Measurements from ENCODE around the gene EEA1.
"Not testable (repeated sequence)": the region's sequence is repeated elsewhere in the genome, so short reads cannot be mapped to it uniquely, and the experiment has no call there.

Gene EEA1

GRCh38 chr12:92928962-92929915 is at the start of gene EEA1:
EEA1 (minus strand) TSS chr12:92929295; CDS start chr12:92929066, 229 bp downstream.
- peak; percentile 98 for DNase-seq (ENCODE audit: low read depth, low spot score)

- no peak for DNase-seq (ENCODE audit: low read depth, low spot score)
Observed at GRCh38 chr12:92978607-92979006, 49.5 kb upstream of the EEA1 start.

GRCh38 chr12:92977326-92977725 is 48.2 kb upstream of the EEA1 start:
- DNase-seq (ENCODE audit: low read depth, low spot score) = no peak

DNA sequence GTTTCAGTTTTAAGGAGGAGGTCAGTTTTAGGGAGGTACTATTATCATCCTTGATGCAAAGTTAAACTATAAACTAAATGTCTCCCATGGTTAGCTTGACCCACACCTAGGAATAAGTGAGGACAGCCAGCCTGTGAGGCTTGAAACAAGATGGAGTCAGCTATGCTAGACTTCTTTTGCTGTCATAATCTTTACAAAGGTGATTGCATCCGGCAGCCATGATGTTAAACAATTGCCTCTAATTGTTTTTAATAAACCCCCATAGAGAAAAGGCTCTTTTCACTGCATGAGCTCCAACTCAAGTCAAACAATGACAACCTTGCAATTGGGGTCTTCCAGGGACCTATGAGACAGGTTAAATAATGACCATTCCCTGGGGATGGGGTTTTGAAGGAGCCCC is 45.7 kb upstream of the EEA1 start:
- DNase-seq (ENCODE audit: low read depth, low spot score) = no peak

DNA sequence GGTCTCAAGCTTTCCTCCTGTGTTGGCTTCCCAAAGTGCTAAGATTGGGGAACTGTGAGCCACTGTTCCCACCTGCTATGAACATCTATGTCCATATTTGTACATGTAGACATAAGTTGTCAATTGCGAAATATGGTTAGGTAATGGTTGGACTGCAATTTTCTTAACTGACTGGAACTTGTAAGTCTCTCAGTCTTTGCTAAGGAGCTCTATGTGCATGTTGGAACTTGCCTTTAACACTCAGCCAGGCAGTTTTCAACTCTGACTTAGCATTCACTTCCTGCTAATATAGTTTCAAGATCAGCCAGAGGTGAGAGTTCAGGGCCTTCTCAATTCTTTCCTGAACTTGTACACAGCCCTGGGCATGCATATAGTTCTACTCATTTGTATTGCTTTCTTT is 44.5 kb upstream of the EEA1 start:
- no peak for DNase-seq (ENCODE audit: low read depth, low spot score)

GRCh38 chr12:92971859-92972524 is 42.9 kb upstream of the EEA1 start:
- DNase-seq (ENCODE audit: low read depth, low spot score) = no peak

- no peak for DNase-seq (ENCODE audit: low read depth, low spot score)
Observed at GRCh38 chr12:92968176-92968813, 39.2 kb upstream of the EEA1 start.

- DNase-seq (ENCODE audit: low read depth, low spot score) = not testable (repeated sequence)
Observed at GRCh38 chr12:92964378-92964777, 35.3 kb upstream of the EEA1 start.

DNA sequence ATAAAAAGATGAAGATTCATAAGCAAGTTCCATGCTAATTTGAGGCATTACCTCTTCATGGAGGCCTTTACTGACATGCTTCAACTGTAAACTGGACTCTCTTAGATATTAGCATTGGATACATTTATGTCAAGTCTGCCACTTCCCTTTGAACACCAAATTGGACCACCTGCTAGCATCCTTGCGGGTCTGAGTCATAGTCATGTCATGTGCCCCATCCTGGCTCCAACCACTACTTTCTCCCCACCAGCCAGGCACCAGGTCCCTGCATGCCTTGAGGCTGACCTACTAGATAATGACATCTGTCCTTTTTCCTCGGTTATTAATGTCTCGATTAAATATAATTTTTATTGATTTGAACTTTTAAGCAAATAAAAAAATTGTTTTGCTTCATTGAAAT is 32.9 kb upstream of the EEA1 start:
- no peak for DNase-seq (ENCODE audit: low read depth, low spot score)

DNA sequence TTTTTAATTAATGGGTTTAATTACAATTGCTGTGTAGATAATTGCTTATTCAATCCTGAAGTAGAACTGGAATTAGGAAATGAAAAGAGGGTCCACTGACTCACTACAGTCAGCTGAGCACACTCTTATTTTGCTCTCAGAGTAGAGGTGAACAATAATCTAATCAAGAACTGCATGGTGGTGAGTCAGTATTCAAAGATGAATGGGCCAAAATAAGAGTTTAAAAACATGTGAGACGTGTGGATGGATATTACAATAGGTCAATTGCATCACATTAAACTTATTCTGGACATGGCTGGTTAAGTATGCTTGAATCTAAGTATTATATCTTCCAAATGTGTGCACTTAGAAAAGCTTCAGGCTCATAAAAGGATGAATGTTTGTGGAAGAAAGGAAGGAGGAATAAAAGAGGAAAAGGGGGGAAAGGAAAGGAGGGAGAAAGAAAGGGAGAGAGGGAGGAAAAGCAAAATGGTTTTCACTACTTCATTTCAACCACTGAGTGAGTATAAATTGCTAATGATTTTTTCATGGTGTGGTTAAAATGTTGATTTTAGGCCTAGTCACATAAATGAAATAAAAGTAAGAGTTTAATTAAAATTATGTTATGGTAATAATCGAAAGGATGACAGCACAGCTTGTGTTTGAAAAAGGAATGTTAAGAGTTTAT is 27.0 kb upstream of the EEA1 start:
- DNase-seq (ENCODE audit: low read depth, low spot score) = no peak

DNA sequence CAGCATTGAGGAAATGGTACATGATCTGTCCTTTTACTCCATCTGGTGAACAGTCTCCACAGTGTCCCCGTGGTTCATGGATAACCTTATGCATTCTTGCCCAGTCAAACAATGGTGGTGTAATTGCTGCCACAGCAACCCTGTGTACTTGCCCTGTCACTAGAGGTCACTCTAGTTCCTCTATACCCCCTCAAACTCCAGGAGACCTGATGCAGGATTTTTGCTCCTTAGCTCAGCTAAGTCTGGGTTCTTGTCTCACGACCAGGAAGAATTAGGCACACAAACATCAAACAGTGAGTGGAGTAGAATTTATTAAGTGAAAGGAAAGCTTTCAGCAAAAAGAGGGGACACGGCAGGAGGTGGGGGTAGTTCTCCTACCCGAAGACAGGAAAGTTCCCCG is 24.7 kb upstream of the EEA1 start:
- DNase-seq (ENCODE audit: low read depth, low spot score) = no peak

DNA sequence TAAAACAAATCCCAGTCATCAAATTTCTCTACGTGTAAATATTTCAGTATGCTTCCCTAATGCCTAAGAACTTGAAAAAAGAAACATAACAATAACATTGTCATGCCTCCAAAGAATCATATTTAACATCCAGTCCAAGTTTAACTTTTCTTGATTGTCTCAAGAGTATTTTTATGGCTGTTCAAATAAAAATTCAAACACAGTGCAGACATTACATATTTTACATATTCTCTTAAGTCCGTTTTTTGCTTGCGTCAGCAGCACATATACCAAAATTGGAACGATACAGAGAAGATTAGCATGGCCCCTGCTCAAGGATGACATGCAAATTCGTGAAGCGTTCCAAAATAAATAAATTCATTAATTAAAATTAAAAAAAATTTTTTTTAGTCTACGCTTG is 23.3 kb upstream of the EEA1 start:
- DNase-seq (ENCODE audit: low read depth, low spot score) = no peak

DNA sequence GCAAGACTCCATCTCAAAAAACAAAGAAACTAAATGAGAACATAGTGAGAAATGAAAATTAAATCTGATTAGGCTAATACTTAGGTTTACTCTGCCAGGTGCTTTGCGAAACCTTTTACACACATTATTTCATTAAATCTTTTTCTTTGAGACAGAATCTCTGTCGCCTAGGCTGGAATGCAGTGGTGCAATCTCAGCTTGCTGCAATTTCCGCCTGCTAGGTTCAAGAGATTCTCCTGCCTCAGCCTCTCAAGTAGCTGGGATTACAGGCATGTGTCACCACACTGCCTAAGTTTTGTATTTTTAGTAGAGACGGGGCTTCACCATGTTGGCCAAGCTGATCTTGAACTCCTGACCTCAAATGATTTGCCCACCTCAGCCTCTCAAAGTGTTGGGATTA is 21.9 kb upstream of the EEA1 start:
- no peak for DNase-seq (ENCODE audit: low read depth, low spot score)

DNA sequence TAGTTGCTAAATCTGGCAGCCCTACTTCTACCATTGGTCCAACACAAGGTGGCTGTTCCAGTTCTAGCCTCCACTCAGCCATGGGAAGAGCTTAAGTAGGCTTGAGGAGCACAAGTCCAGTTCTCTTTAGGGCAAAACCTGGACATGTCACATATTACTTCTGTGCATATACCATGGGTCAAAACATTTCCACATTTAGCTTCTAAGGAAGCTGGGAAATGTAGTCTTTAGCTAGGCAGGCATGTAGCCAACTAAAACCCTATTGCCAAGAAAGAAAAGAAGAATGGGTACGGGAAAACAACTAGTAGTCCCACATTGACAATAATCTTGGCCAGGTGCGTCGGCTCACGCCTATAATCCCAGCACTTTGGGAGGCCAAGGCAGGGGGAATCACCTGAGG is 20.9 kb upstream of the EEA1 start:
- no peak for DNase-seq (ENCODE audit: low read depth, low spot score)

GRCh38 chr12:92949466-92949865 is 20.4 kb upstream of the EEA1 start:
- no peak for DNase-seq (ENCODE audit: low read depth, low spot score)

DNA sequence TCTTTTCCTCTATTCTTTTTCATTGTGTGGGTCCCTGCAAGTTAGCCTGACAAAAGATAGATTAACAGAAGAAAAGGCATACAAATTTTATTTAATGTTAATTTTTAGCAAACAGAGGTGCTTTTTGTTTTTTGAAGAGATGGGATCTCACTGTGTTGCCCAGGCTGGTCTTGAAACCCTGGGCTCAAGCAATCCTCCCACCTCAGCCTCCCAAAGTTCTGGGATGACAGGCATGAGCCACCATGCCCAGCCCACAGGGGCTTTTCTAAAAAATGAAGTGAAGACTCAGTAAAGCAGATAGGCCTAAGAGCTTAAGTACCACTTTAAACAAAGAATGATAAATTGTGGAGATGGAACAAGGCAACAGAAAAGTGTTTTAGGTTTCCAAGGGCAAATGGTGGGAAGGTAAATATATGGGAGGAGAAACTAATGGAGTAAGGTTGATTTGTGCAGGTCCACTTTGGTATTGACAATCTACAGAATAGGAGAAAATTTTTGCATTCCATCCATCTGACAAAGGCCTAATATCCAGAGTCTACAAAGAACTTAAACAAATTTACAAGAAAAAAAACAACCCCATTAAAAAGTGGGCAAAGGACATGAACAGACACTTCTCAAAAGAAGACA is 18.6 kb upstream of the EEA1 start:
- no peak for DNase-seq (ENCODE audit: low read depth, low spot score)

DNA sequence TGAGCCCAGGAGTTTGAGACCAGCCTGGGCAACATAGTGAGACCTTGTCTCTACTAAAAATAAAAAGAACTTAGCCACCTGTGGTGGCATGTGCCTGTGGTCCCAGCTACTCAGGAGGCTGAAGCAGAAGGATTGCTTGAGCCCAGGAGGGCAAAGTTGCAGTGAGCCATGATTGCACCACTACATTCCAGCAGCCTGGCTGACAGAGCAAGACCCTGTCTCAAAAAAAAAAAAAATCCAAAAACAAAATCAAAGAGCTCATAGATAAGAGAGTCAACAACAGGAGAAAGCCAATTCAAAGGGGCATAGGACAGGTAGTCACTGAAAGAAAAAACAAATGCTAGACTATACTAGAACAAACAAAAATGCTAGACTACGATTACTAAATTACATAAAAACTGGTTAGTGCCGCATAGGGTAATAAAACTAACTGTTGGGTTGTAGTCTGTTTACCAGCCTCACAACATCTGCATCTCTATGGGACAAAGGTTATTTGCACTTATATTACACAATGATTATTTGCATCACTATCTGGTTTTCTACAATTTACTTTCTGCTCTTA is 16.6 kb upstream of the EEA1 start:
- DNase-seq (ENCODE audit: low read depth, low spot score) = no peak

DNA sequence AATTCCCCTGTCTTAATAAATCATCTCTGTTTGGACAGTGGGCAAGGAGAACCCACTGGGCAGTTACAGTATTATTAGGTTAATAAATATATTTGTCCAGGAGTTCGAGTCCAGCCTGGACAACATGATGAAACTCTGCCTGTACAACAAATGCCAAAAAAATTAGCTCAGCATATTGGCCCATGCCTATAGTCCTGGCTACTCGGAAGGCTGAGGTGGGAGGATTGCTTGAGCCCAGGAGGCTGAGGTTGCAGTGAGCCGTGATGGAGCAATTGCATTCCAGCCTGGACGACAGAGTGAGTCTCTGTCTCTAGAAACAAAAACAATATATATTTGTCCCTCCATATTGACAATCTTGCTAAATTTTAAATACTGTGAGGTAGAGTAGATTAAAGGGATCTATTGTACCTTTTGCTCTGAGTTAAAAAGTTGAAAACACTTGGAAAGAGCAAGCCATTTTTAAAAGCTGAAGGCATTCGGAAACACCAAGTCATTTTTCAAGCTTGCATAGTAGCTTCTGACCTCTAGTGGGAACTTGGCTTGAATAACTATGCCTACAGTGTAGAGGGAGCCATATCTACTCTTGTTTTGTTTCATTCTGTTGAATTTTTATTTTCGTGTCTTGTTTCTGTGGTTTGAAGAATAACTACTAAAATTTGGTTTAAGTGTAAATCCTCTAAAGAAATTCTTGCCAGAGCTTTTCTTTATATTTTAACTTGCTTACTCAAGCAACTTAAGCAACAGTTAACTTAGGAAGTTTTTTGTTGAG is 14.6 kb upstream of the EEA1 start:
- DNase-seq (ENCODE audit: low read depth, low spot score) = no peak

- DNase-seq (ENCODE audit: low read depth, low spot score) = no peak
Observed at GRCh38 chr12:92942905-92943304, 13.8 kb upstream of the EEA1 start.

DNA sequence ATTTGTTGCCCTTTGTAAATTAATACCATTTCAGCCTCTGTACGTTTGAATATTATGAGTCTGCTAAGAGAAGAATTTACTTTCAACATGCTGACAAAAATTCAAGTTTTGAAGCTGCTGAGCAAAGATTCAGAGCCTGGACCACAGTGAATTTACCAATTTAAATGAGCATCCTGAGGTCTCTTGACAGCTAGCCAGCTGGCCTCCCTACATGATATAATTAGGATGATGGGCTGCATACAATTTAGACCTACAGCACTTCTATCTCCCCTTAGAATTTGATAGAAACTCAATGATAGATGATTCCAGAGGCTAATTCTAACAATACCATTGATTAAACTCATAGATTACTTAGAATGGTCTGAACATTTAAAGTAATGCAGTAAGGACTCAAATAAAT is 10.0 kb upstream of the EEA1 start:
- DNase-seq (ENCODE audit: low read depth, low spot score) = no peak
